Neural cell (in vitro differentiated cells): Measurements from ENCODE around the gene LRRC2.

Source experiments
- TAF1 ChIP-seq: IDR thresholded peaks from 2 replicates; pipeline ENCODE4 v1.6.1; 2012; ENCODE audit warnings: low read depth
- TF ChIP-seq, protein P1 (sequence below): fragments of 450-650 bp; IDR thresholded peaks from 2 replicates; pipeline ENCODE4 v1.5.1; 2014; ENCODE audit warnings: antibody characterized with exemption, mild to moderate bottlenecking, moderate library complexity; ENCODE audit not compliant: poor library complexity, severe bottlenecking

- TF ChIP-seq, protein P1, sequence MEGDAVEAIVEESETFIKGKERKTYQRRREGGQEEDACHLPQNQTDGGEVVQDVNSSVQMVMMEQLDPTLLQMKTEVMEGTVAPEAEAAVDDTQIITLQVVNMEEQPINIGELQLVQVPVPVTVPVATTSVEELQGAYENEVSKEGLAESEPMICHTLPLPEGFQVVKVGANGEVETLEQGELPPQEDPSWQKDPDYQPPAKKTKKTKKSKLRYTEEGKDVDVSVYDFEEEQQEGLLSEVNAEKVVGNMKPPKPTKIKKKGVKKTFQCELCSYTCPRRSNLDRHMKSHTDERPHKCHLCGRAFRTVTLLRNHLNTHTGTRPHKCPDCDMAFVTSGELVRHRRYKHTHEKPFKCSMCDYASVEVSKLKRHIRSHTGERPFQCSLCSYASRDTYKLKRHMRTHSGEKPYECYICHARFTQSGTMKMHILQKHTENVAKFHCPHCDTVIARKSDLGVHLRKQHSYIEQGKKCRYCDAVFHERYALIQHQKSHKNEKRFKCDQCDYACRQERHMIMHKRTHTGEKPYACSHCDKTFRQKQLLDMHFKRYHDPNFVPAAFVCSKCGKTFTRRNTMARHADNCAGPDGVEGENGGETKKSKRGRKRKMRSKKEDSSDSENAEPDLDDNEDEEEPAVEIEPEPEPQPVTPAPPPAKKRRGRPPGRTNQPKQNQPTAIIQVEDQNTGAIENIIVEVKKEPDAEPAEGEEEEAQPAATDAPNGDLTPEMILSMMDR = no peak
- TF ChIP-seq TAF1 = no peak
Observed at GRCh38 chr3:46484388-46484787, 81.7 kb downstream of the LRRC2 start.
